Muscle of leg (tissue), 11 donors: ENCODE measurements around the gene GRID1. TPM values are rescaled to one million over a fixed set of nuclear protein-coding genes. Genes with fewer than 3 reads are reported as not detected.

Source experiments
- DNase-seq: peaks from one replicate; pipeline ENCODE4 v3.0.0; 2013
- H3K27ac ChIP-seq: one replicate; pipeline ENCODE4 v1.5.1; 2013; ENCODE audit warnings: mild to moderate bottlenecking, low read length, control low read depth
- H3K27me3 ChIP-seq: one replicate; pipeline ENCODE4 v1.6.1; 2013; ENCODE audit warnings: low read length; ENCODE audit not compliant: control insufficient read depth, insufficient read depth
- H3K36me3 ChIP-seq: one replicate; pipeline ENCODE4 v1.6.1; 2013; ENCODE audit warnings: low read length; ENCODE audit not compliant: control insufficient read depth, insufficient read depth
- H3K4me1 ChIP-seq: one replicate; pipeline ENCODE4 v1.6.1; 2013; ENCODE audit warnings: low read length; ENCODE audit not compliant: control insufficient read depth, insufficient read depth
- H3K4me3 ChIP-seq: one replicate; pipeline ENCODE4 v1.5.1; 2013; ENCODE audit warnings: low read length, control low read depth
- H3K9me3 ChIP-seq: replicated peaks from 2 replicates; pipeline ENCODE4 v1.6.1; 2013; ENCODE audit warnings: low read depth, low read length; ENCODE audit not compliant: control insufficient read depth
- WGBS: methylation state at CpG from one replicate; pipeline ENCODE4 v1.1.5; 2013; ENCODE audit warnings: missing lambda C conversion rate; ENCODE audit not compliant: insufficient coverage; 5-methylcytosine and 5-hydroxymethylcytosine counted together
- polyA plus RNA-seq, 8 donors: library from polyadenylated mRNA; unstranded; fragments of 120-200 nt; gene quantifications; one replicate each; pipeline versions ENCODE4 v1.2.1 to v1.2.3, GENCODE V29; 2013; ENCODE audit warnings: inconsistent platforms in 1 of 8, low replicate concordance in 1 of 8; ENCODE audit not compliant: insufficient read length in 8 of 8, insufficient read depth in 1 of 8
- total RNA-seq: library from RNA; stranded (reverse); fragments of 120-200 nt; gene quantifications from one replicate; pipeline ENCODE4 v1.2.4, GENCODE V29; 2013

The GRID1 gene
- total and polyA plus RNA-seq, 9 donors = 2.4 to 6.1 (median 3.1) TPM

GRCh38 chr10:86222687-86223086 is 143.9 kb downstream of the GRID1 start:
- 77% methylated on average over 3 of the region's 3 CpGs for WGBS
- Histone ChIP-seq H3K9me3 (no peaks in the 10 kb centered on the region), H3K36me3 (no peaks in the 10 kb centered on the region), H3K27me3 (peaks cover 4% of the 10 kb centered on the region), H3K27ac (no peak overlapping the region), H3K4me3 (no peak overlapping the region), H3K4me1 (peaks cover 6% of the 10 kb centered on the region)
- no peak for DNase-seq

DNA sequence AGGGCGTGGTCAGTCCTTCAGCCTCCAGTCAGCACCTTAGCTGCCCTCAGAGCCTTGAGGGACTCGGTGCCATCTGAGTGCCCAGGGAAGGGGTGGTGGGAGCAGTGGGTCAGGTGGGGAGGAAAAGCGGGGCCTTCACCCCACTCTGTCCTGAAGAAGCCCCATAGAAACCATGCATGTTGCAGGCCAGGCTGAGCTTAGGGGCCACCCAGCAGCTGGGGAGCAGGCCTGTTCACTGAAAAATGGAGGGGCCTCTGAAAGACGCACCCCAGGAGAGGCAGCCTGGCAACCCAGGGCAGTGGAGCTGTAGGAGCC is 144.3 kb downstream of the GRID1 start:
- H3K4me3 ChIP-seq = no peak overlapping the region
- no peak overlapping the region for H3K27ac ChIP-seq
- peaks cover 4% of the 10 kb centered on the region for H3K27me3 ChIP-seq
- no peaks in the 10 kb centered on the region for H3K36me3 ChIP-seq
- no peak for DNase-seq
- 92% methylated on average over 2 of the region's 4 CpGs for WGBS
- H3K9me3 ChIP-seq = no peaks in the 10 kb centered on the region
- peaks cover 6% of the 10 kb centered on the region for H3K4me1 ChIP-seq

DNA sequence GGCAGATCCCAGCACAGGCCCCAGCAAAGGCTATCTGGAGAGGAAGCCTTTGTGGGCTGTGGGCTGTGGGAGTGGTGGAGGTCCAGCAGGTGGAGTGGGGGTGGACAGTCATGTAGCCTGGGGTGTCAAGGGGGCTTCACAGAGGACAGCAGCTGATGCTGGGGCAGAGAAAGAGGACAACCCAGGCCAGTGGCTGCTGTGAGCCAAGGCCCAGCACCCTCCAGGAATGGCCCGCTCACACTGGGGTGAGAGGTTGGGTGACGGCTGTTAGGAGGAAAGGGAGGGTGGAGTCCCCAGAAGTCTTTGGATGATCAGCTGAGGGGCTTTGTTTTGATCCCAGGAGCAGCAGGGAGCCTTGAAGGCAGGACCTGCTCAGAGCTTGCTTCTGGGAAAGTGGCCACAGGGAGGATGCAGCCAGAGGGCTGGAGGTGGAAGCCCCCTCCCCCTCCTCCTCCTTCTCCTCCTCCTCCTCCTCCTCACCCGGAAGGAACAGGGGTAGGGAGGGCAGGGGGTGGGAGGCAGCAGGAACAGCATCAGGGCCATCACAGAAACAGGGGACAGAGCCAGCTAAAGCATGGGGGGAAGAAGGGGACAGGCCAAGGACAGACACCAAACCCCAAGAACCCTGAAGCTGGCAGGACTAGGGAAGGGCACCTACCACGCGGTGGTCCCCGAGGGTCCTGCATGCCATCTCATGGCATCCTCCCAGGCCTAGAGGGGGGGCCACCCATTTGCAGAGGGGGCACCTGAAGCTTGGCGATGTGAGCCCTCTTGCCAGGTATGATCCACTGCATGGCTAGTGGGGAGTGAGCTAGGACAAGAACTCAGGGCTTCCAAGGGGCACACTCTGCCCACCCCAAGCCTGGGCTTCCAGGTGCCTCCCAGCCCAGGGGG is 144.9 kb downstream of the GRID1 start:
- H3K4me3 ChIP-seq = no peak overlapping the region
- WGBS = 75% methylated on average over 4 of the region's 7 CpGs

GRCh38 chr10:86220626-86221025 is 146.0 kb downstream of the GRID1 start:
- Histone ChIP-seq H3K27ac (no peak overlapping the region), H3K9me3 (no peaks in the 10 kb centered on the region), H3K4me3 (no peak overlapping the region), H3K36me3 (no peaks in the 10 kb centered on the region), H3K4me1 (peaks cover 2% of the 10 kb centered on the region), H3K27me3 (peaks cover 8% of the 10 kb centered on the region)
- no peak for DNase-seq
- 95% methylated on average over 4 of the region's 6 CpGs for WGBS

More for the DNA sequence above, 144.9 kb downstream of the GRID1 start:
- Histone ChIP-seq H3K27me3 (peaks cover 6% of the 10 kb centered on the region), H3K27ac (no peak overlapping the region), H3K9me3 (no peaks in the 10 kb centered on the region), H3K36me3 (no peaks in the 10 kb centered on the region), H3K4me1 (peaks cover 2% of the 10 kb centered on the region)
- DNase-seq = no peak

DNA sequence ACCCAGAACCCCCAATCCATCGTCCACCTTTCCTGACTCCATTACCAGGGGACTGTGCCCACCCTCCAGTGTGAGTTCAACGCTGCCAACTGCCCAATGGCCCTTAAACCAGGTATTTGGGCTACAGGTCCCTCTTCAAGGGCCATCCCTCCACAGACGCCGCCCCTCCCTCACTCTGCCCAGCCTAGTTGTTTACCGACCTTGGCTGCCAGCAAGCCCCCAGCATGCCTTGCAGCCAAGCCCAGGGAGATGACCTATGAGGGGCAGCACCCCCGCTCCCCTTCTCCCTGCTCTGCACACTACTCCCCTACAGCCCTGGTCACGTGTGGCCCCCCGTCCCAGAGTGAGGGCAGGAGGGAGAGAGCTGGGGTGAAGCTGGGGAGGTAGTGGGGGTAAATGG is 147.3 kb downstream of the GRID1 start:
- H3K4me3 ChIP-seq = no peak overlapping the region
- WGBS = 76% methylated on average over 5 of the region's 8 CpGs

DNA sequence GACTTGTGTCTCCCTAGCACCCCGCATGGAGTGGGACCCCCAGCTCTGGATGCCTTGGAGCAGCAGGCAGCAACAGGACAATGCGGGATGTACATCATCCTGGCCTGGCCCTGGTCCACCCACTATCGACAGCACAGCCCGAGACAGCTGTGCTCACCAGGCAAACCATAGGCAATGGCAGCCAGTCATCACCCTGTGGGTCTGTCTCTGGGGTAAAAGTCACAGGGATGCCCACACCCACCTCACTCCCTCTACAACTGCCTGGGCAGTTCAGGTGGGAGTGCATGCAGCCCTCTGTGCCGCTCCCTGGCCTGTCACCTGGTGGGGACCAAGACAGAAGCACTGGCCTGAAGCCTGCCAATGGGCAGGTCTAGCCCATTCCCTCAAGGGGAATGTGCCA is 147.8 kb downstream of the GRID1 start:
- H3K4me3 ChIP-seq = no peak overlapping the region
- H3K36me3 ChIP-seq = no peaks in the 10 kb centered on the region
- 81% methylated on average over 5 of the region's 5 CpGs for WGBS
- H3K9me3 ChIP-seq = no peaks in the 10 kb centered on the region
- DNase-seq = no peak
- H3K27ac ChIP-seq = no peak overlapping the region
- H3K4me1 ChIP-seq = no peaks in the 10 kb centered on the region
- H3K27me3 ChIP-seq = peaks cover 6% of the 10 kb centered on the region

More for the DNA sequence above, 147.3 kb downstream of the GRID1 start:
- no peak overlapping the region for H3K27ac ChIP-seq
- H3K4me1 ChIP-seq = no peaks in the 10 kb centered on the region
- no peak for DNase-seq
- H3K27me3 ChIP-seq = peaks cover 6% of the 10 kb centered on the region
- H3K36me3 ChIP-seq = no peaks in the 10 kb centered on the region
- H3K9me3 ChIP-seq = no peaks in the 10 kb centered on the region

DNA sequence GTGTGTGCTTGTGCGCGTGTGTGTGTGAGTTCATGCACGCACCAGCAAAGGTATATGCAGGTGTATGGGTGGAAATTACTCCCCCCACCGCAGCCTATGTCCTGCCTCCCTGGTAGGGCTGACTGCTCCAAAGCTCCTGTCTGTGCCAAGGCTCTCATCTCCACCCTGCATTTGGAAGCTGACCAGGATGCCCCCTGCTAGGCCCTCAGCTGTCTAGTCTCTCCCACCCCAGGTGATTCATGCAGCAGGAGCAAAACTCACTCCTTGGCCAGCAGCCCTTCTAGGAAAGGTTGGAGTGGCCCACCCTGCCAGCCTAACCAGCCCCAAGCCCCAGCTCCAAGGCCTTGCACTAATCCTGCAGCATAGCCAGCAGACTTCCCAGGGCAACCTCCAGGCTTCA is 148.4 kb downstream of the GRID1 start:
- Histone ChIP-seq H3K9me3 (no peaks in the 10 kb centered on the region), H3K36me3 (no peaks in the 10 kb centered on the region), H3K27ac (no peak overlapping the region), H3K4me1 (no peaks in the 10 kb centered on the region), H3K4me3 (no peak overlapping the region), H3K27me3 (peaks cover 6% of the 10 kb centered on the region)
- no CpG with 5 or more reads among the region's 4 CpGs for WGBS
- no peak for DNase-seq

GRCh38 chr10:86217371-86218080 is 149.1 kb downstream of the GRID1 start:
- Histone ChIP-seq H3K27ac (no peak overlapping the region), H3K4me3 (no peak overlapping the region), H3K9me3 (no peaks in the 10 kb centered on the region), H3K36me3 (no peaks in the 10 kb centered on the region), H3K4me1 (no peaks in the 10 kb centered on the region), H3K27me3 (peaks cover 6% of the 10 kb centered on the region)
- WGBS = 64% methylated on average over 7 of the region's 10 CpGs
- peak; percentile 47 for DNase-seq

GRCh38 chr10:86216886-86217285 is 149.7 kb downstream of the GRID1 start:
- H3K4me3 ChIP-seq = no peak overlapping the region
- H3K36me3 ChIP-seq = no peaks in the 10 kb centered on the region
- WGBS = no CpG with 5 or more reads among the region's 1 CpG
- H3K27ac ChIP-seq = no peak overlapping the region
- no peak for DNase-seq
- H3K27me3 ChIP-seq = peaks cover 6% of the 10 kb centered on the region
- H3K9me3 ChIP-seq = no peaks in the 10 kb centered on the region
- H3K4me1 ChIP-seq = no peaks in the 10 kb centered on the region

DNA sequence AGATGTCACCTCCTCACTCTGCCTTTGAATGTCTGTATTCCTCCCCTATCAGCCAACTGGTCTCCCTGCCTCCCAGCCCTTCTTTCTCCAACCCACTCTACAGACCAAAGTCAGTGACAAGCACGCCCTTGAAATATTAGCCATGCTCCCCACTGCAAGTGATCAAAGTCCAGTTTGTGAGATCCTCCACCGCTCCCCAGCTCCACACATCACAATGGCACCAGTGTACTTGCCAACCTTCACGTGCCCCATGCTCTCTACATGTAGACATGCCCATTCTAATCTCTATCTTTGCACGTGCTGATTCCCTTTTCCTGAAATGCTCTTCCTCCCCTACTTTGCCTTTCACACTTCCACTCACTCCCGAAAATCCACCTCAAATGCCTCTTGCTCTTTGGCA is 150.9 kb downstream of the GRID1 start:
- H3K9me3 ChIP-seq = no peaks in the 10 kb centered on the region
- no peaks in the 10 kb centered on the region for H3K36me3 ChIP-seq
- no peak overlapping the region for H3K4me3 ChIP-seq
- peaks cover 6% of the 10 kb centered on the region for H3K27me3 ChIP-seq
- H3K4me1 ChIP-seq = no peaks in the 10 kb centered on the region
- WGBS = 74% methylated on average over 5 of the region's 5 CpGs
- H3K27ac ChIP-seq = no peak overlapping the region
- DNase-seq = no peak
